GM18520 (cell line): ENCODE measurements around the gene MYLK3.

Experiments used
- ATAC-seq: cut with Tn5 transposase; IDR thresholded peaks from one replicate; pipeline ENCODE4 v1.9.1; 2021; ENCODE audit not compliant: unreplicated experiment

The MYLK3 gene

DNA sequence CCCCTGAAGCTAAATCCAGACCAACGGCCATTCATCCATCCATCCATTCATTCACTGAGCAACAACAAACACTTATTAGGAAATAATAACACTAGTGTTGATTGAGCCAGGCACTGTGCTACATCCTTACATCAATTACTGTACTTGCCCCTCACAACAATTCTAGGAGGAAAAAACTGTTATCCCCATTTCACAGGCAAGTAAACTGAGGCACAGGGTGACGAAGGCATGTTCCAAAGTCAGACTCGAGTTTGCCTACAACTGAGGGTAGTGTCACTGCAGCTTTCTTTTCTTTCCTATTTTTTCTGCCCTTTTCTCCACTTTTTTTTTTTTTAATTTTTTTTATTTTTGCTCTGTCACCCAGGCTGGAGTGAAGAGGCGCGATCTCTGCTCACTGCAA, 11.2 kb upstream of the MYLK3 start:
- ATAC-seq: no peak

DNA sequence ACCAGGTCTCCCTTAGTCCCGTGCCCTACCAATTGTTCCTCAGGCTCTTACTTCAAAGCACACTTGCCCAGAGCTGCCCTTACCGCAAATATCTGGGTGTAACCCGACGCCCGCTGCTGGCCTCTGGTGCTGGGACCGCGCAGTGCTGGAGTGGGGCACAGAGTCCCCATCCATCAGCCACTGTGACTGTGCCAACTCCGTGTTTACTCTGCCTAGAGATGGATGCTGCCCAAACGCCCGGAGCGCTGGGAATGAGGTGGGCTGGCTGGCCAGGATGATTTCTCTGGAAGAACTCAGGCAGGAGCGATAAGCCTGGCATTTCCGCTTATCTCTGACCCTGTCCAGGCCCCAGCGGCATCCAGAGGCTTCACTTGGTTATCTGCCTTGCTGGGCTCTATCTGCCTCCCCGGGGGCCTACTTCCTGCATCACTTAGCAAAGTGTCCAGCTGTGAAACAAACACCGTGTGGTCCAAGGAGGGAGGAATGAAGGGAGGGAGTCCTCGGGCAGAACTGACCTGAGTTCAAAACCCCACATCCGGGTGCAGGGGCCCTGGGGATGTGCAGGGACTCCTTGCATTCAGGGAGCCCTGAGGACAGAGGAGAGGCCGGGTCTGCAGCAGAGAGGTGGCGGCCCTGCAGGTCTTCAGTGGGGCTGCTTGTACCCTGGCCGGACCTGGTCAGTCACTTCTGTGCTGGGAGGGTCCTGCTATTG, 9.4 kb upstream of the MYLK3 start:
- ATAC-seq: no peak

DNA sequence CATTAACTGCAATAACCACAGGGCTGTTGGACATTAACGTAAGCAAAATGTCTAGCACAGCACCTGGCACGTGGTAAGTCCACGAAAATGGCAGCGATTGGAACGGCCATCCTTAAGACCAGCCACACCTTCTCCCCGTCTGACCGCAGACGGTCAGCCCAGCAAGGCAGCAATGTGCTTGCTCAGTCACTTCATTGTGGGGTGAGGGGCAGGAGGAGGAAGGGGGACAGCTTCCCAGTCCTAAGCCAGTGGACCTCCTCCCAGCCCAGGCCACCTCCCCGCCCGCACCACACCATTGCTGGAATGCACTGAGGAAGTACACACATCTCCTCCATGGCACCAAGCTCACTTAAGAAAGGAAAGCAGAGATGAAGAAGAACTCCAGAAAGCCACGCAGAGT, 8.6 kb upstream of the MYLK3 start:
- no peak for ATAC-seq

DNA sequence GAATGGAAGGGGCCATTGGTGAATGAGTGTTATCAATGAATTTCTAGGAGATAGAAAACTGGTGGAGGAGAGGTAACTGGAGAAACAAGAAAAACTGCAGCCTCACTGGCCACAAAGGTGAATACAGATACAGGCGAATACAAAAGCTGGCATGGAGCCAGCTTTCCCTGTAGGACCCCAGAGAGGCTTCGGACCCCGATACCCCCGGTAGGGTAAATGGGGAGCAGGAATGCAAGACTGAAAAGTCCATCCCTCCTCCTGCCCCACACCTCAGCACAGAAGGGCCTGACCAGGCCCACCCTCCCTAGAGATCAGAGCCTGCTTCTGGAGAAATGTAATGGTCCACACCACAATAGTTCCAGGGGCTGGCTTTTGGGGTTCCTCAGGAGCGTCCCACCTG, 4.9 kb upstream of the MYLK3 start:
- ATAC-seq: no peak

DNA sequence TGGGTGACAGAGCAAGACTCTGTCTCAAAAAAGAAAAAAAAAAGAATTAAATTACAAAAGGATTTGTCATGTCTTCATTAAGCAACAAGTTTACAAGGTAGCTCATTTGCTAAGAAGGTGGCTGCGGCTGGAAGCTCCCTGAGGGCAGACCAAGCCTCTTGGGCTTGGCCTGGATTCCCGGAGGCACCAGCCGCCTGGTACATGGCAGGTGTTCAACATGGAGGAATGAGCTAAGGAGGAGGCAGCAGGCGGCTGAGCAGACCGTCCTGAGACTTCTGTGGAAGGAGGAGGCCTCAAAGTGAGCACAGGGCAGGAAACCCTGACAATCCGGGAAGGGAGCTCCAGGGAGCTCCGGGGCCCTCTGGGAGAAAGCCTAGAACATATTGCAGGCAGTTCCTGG, 3.2 kb upstream of the MYLK3 start:
- no peak for ATAC-seq

DNA sequence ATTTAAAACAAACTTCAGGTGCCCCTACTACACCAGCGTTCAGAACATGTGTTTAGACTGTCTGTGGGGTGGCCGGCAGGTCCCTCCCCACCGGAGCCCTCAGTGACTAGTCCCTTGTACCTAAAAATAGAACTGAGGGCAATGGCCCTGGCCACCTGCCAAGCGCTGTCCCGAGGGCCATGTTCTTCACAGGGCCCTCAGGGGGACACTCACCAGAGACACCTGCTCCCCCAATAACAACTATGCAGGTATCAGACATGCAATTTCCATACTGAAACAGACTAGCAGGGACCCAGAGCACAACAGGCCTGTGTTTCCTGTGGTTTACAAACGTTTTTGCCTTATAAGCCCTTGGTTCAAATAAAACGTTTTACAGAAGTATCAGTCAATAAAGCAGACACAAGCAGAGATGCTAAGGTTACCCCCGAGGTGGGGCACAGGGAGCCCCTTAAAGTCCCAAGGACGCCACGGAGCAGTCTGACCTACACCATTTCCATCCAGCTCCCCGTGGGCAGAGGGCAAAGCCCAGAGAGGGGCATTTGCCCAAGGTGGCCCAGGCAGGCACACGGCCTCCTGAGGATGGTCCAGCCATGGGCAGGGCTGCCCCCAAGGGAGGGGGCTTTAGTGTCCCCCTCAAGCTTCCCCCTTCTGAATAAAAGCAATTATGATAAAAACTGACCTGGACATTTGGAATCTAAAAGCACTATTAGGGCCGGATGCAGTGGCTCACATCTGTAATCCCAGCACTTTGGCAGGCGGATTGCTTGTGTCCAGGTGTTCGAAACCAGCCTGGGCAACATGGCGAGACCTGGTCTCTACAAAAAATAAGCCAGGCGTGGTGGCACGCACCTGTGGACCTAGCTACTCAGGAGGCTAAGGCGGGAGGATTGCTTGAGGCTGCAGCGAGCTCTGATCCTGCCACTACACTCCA, 896 bp upstream of the MYLK3 start:
- no peak for ATAC-seq

DNA sequence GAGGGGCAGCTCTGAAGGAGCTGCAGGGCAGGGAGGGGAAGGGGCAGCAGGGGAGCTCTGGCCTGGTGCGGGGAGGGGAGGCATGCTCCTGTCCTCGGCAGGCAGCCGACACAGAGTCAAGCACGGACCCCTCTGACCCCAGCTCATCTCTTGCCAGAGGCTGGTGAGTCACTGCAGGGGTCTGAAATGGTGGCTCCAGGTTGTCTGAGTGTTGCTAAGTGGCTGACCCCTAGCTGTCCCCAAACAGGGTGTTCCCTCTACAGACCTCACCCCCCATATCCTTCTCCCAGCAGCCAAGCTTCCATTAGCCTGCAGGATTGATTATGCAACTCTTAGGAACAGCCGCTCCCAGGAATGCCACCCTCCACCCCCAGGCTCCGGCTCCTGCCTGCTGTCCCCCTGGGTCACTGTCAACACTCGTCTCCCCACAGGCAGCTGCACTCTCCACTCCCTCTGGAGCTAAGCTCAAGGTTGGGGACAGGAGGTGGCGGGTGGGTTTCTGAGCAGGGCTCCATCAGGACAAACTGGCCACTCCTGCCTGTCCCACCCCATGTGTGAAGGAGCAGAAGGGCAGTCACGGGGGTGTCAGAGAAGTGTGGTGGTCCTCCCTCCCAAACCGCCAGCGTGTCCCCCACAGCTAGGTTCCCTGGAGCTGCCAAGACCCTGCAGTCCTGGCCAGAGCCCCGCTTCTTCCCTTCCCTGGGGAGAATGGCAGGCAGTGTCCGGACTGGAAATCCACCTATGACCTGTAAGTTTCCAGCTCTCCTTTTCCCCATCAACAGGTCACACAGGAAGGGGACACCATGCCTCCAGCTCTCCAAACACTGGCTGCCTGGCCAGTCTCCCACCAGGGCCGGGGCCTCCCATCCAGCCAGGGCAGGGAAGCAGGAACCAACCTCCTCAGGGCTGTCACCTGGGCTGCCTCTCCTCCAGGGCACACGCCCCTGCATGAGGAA, 1.0 kb downstream of the MYLK3 start:
- ATAC-seq: no peak

DNA sequence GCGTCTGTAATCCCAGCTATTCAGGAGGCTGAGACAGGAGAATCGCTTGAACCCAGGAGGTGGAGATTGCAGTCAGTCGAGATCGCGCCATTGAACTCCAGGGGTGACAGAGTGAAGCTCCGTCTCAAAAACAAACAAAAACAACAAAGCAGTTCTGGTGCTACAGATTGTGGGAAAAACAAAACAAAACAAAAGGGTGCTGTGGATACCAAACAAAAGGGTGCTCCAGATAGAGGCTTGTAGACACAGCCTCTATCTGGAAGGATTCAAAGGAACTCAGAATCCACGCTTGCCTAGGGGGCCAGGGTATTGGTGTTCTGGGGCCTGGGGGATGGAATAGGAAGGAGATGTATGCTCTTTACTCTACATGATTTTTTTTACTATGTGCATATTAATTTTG, 2.5 kb downstream of the MYLK3 start:
- no peak for ATAC-seq

DNA sequence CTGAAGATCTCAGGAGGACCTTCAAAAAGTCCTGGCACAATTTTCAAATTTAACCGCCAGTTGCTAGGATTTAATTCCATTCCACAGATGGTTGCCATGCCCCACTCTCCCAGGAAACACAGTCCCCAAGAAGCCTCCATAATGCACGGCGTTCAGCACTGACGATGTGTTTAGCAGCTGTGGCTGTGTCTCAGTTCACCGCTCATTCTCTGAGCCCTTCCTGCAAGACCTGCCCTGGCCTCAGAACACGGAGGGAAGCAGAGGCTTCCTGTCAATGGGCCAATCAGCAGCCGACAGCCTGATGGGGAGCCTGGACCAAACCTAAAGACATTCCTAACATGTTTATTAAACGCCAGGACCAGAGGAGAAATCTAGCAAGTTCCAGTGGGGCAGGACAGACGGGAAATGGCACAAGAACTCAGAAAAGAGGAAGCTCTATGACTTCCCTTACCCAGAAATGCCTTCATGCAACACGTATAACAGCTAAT, 4.9 kb downstream of the MYLK3 start:
- ATAC-seq: no peak

DNA sequence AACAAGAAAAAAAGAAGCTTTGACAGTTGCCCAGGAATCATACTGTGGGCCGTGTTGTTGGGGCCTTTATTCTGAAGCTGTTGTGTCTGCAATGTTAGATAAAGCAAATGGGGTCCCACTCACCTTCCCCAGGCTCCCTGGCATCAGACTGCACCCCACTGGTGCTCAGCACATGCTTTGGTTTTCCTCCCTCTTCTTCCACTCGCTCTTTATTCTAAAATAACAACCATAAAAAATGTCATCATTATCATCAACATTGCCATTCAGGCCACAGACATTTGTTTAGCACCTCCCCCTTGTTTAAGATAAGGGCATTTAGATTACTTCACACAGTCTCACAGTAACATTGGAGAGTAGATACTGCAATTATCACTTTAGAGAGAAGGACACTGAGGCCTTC, 8.2 kb downstream of the MYLK3 start:
- no peak for ATAC-seq

DNA sequence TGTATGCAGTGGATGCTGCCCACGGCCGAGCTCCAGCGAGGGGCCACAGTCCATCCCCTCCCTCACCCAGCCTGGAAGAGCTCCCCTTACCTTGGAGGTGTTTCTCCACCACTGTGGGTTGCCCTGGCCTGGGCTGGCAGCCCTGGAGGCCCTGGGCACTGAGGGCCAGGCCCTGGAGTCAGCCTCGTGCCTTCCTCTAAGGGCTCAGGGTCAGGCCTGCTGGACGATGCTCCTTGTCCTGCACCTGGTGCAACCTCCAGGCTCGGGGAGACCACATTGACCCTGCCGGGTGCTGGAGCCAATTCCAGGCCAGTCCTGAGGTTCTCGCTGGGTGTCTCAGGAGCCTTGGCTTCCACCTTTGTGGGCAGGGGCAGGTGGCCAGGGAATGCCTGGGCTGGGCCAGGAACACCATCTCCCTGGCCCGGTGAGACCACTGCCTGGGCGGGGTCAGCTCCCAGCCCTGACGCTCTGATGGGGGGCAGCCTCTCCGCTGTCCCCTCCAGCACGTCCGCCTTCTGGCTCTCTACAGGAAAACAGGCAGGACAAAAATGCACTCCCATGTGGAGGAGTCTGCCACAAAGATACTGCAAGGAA, 10.4 kb downstream of the MYLK3 start:
- no peak for ATAC-seq

DNA sequence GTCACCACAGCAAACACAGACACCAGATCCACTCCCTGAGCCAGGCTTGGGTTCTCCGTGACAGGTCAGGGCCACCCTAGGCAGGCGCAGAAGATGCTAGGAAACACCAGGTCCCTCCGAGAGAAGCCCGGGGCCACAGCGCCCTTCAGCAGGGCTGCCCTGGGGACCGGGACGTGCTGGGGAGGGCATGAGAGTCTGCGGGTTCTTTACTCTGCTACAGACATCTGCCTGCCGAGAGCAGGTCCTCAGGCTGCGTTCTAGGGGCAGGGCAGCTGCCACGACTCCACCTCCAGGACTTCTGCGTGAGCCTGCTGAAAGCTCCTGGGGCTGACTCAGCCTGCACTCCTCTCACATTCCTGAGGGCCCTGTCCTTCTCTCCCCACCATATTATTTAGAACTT, 11.4 kb downstream of the MYLK3 start:
- no peak for ATAC-seq

DNA sequence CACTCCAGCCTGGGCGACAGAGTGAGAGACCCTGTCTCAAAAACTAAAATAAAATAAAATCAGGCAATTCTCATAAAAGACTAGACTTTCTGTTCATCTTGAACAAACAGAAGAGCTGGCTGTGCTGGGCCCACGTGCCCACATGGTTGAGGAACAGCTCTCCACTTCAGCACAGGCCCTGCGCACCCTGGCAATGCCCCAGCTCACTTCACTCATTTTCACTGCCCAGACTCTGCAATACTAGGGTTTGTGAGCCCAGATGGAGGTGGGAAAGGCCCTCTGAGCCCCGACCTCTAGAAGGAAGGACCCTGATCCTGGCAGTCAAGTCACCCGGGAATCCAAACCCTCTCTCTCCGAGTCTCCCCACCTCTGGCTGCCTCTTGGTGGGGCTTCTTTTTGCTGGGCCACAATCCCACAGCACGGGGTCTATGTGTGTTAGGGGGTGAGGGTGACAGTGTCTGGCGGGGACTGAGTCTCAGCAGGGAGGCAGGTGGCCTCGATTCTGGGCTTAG, 14.8 kb downstream of the MYLK3 start:
- no peak for ATAC-seq

DNA sequence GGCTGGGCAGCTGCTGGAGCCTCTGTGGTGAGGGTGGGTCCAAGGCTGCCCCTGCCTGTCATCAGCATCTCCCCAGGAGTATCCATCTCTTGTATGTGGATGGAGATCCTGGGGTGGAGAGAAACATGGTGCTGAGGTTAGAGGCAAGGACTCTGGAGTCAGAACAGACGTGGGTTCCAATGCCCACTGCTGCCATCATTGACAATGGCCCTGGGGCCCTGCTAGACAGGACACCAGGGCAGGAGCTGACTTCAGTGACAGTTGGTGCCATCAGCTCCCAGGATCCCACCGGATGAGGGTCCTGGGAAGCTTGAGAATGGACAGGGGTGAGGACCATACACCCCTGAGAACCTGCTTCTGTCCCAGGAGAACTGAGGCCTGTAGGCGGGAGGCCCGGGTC, 15.6 kb downstream of the MYLK3 start:
- no peak for ATAC-seq

DNA sequence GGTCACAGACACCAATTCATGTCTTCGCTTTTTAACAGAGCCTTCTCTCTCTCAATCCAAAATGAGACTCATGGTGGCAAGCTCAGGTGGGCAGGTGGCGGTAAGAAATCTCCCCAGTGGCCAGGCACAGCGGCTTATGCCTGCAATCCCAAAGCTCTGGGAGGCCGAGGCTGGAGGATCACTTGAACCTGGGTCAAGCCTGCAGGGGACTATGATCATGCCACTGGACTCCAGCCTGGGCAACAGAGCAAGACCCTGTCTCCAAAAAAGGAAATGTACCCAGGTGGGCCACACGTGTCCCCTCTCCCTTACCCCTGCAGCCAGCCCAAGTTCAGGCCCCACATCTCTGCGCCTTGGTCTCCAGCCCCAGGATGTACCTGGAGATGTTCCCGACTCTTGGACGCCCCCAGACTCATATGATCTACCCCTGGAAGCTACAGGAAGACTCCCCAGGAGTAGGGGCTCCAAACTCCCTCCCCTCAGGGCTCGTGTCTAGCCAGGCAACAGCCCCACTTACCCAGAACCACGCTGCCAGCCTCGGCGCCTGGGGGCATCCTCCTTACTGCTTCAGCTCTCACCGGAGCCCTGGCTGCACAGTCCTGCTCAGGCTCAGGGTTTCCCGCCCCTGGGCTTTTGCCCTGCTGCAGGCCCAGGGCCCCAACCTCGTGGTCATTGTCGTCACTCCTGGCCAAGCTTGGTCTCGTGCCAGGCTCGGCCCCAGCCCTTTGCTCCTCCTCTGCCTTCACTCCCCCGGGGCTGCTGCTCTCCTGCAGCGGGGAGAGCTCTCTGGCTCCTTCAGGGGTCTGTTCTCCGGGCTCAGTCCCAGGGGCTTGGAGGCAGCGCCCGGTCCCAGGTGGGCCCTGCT, 16.2 kb downstream of the MYLK3 start:
- no peak for ATAC-seq

DNA sequence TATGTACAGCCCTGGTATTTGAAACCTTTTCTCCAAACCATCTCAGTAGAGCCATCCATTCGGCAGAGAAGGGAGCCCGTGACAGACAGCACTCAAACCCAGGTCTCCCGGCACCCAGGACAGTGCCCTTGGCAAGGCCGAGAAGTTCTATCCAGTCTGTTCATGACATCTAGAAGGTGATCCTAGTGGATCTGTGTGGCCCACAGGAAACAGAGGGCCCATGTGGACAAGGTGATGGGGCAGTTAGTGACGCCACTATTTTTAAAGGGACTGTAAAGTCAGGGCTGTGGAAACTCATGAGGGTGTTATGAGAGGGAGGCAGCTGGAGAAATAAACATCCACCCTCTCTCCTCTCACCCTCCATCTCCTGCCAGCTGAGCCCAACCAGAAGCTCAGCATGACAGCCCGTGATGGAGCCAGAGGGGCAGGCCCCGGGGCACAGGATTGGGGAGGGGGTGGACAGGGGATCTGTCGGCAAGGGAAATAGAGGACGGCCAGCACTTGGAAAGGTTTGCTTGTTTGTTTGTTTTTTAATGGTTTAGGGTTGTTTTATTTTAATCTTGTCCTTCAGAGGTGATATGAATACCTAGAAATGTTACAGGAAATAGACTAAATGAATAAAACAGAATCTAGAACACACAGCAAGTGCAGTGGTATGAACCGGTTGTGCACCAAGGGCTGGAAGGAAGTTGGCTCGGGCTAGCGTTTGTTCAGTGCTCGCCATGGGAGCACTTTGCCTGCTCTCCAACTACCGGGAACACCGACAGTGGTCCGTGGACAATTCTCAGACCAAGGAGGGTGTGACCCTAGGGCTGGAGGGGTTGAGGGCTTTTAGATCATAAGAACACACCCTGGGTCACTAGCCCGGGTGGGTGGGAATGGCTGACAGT, 17.1 kb downstream of the MYLK3 start:
- ATAC-seq: no peak

DNA sequence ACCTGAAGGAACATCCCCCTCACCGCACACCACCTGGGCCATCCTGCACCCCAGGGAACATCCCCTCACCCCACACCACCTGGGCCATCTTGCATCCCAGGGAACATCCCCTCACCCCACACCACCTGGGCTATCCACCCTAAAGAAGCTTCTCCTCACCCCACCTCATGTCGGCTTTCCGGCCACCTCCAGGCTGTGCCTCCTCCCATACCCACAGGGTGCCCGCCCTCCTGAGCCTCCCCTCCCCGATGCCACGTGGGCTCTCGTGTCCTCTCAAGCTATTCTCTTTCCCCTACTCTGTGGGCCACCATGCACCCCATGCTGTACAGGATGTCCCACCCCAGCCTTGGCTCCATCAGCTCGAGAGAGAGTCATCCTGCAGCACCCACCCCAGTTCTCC, 18.0 kb downstream of the MYLK3 start:
- ATAC-seq: no peak

DNA sequence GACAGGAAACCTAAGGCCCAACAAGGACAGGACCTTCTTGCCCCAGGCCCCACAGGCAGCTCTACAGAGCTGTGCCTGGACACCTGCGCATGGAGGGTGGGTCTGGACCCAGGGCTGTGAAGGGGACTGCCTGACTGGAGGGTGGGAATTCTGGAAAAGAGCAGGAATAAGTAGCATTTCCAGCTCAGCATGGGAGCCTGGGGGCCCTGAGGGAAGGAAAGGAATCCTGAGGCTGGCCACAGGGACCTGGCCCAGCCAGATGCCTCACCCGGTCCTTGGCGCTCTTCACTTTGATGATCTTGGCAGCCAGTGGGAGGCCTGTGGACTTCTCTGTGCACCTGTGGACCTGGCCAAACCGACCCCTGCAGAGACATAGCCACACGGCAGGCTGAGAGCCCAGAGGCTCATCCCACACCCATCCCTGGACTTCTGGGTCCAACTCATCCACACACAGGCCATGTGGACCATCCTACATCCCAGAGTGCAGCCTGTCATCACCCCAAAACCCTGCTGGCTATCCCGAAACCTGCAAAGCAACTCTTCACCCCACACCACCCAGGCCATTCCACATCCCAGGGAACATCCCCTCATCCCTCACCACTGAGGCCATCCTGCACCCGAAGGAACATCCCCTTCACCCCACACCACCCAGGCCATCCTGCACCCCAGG, 18.7 kb downstream of the MYLK3 start:
- no peak for ATAC-seq
